SK-N-SH (cell line): Measurements from ENCODE around the gene ZMYND8. TPM values are rescaled to one million over a fixed set of nuclear protein-coding genes. Genes with fewer than 3 reads are reported as not detected.

ENCODE experiments used
- CTCF ChIA-PET: fragments of 300-600, 350-600 bp; formaldehyde crosslinking; extraction: SDS; loops from one replicate; lab custom pipeline; 2021; lab: Yijun Ruan, JAX
- POLR2A ChIA-PET: fragments of 350-600 bp; sonication (Branson Sonifier 250); formaldehyde crosslinking; extraction: SDS; loops from one replicate; lab custom pipeline; 2020; ENCODE audit warnings: antibody characterized with exemption, inconsistent platforms; lab: Yijun Ruan, JAX
- DNase-seq: peaks from one replicate; pipeline ENCODE4 v3.0.0; 2012
- H2AFZ ChIP-seq: fragments of 200-600 bp; sonication (generic); 2 replicates; pipeline ENCODE4 v1.8.1; 2016; ENCODE audit warnings: antibody characterized with exemption, mild to moderate bottlenecking, low read depth
- H3F3A ChIP-seq: fragments of 200-600 bp; sonication (generic); replicated peaks from 2 replicates; pipeline ENCODE3; 2016; ENCODE audit warnings: antibody characterized with exemption, mild to moderate bottlenecking; ENCODE audit not compliant: insufficient read depth
- H3K27ac ChIP-seq, 2 experiments: fragments of 200-500 bp in 1 of 2; fragments of 200-600 bp in 1 of 2; sonication (Bioruptor generic) in 1 of 2; sonication (generic), shearing (Covaris generic) in 1 of 2; 2 replicates each; pipeline versions ENCODE4 v1.5.1 to v1.6.1; 2014 to 2016; ENCODE audit warnings: low read depth in 2 of 2, inconsistent platforms in 1 of 2, low read length in 1 of 2, mild to moderate bottlenecking in 1 of 2, mixed read lengths in 1 of 2
- H3K27me3 ChIP-seq: fragments of 200-600 bp; sonication (generic), shearing (Covaris generic); 2 replicates; pipeline ENCODE4 v1.6.1; 2016; ENCODE audit warnings: mixed run types; ENCODE audit not compliant: insufficient read depth
- H3K36me3 ChIP-seq, 2 experiments: fragments of 200-500 bp in 1 of 2; fragments of 200-600 bp in 1 of 2; sonication (Bioruptor generic) in 1 of 2; sonication (generic) in 1 of 2; replicated peaks in 1 of 2; 2 replicates each; pipeline versions ENCODE3 to v1.5.1; 2014 to 2016; ENCODE audit warnings: low read length in 1 of 2, mild to moderate bottlenecking in 1 of 2; ENCODE audit not compliant: insufficient read depth in 2 of 2, control insufficient read depth in 1 of 2
- H3K4me1 ChIP-seq, 2 experiments: fragments of 200-500 bp in 1 of 2; fragments of 200-600 bp in 1 of 2; sonication (Bioruptor generic) in 1 of 2; sonication (generic), shearing (Covaris generic) in 1 of 2; 2 replicates each; pipeline versions ENCODE4 v1.5.1 to v1.6.1; 2014 to 2016; ENCODE audit warnings: low read depth in 1 of 2, low read length in 1 of 2, mixed run types in 1 of 2; ENCODE audit not compliant: insufficient read depth in 2 of 2, control insufficient read depth in 1 of 2
- H3K4me2 ChIP-seq: fragments of 200-600 bp; sonication (generic), shearing (Covaris generic); 2 replicates; pipeline ENCODE4 v1.6.1; 2017; ENCODE audit warnings: mixed run types
- H3K4me3 ChIP-seq, 2 experiments: fragments of 200-500 bp in 1 of 2; fragments of 200-600 bp in 1 of 2; sonication (Bioruptor generic) in 1 of 2; sonication (generic), shearing (Covaris generic) in 1 of 2; 2 replicates each; pipeline versions ENCODE4 v1.5.1 to v1.8.1; 2014 to 2016; ENCODE audit warnings: low read depth in 2 of 2, inconsistent platforms in 1 of 2, low read length in 1 of 2, mild to moderate bottlenecking in 1 of 2, mixed read lengths in 1 of 2, moderate library complexity in 1 of 2
- H3K79me2 ChIP-seq: fragments of 200-600 bp; sonication (generic); 2 replicates; pipeline ENCODE4 v1.8.1; 2017; ENCODE audit warnings: mild to moderate bottlenecking; ENCODE audit not compliant: insufficient read depth
- H3K9ac ChIP-seq: fragments of 200-600 bp; sonication (generic); 2 replicates; pipeline ENCODE4 v1.6.1; 2017; ENCODE audit warnings: mixed run types
- H3K9me2 ChIP-seq: fragments of 200-600 bp; sonication (generic); 2 replicates; pipeline ENCODE4 v1.6.1; 2017; ENCODE audit warnings: mixed run types
- H3K9me3 ChIP-seq: fragments of 200-600 bp; sonication (generic); 2 replicates; pipeline ENCODE4 v1.6.1; 2017; ENCODE audit warnings: mixed run types, mild to moderate bottlenecking, moderate library complexity
- H4K20me1 ChIP-seq: fragments of 200-600 bp; sonication (generic); 2 replicates; pipeline ENCODE4 v1.6.1; 2017; ENCODE audit warnings: mild to moderate bottlenecking, mixed run types; ENCODE audit not compliant: insufficient read depth
- EP300 ChIP-seq, 2 experiments: IDR thresholded peaks; 2 replicates each; pipeline versions ENCODE4 v1.4.0 to v1.6.1; 2012; ENCODE audit warnings: borderline replicate concordance in 1 of 2, low read depth in 1 of 2, low read length in 1 of 2
- EZH2phosphoT487 ChIP-seq: fragments of 200-600 bp; sonication (generic); IDR thresholded peaks from 2 replicates; pipeline ENCODE4 v1.6.1; 2017; ENCODE audit warnings: low read depth, mixed run types, mild to moderate bottlenecking, antibody characterized with exemption, moderate library complexity, borderline replicate concordance
- IRF3 ChIP-seq: fragments of 150-350 bp; IDR thresholded peaks from 2 replicates; pipeline ENCODE4 v1.6.1; 2016; ENCODE audit warnings: mild to moderate bottlenecking, low read depth, low read length
- MEF2A ChIP-seq: IDR thresholded peaks from 2 replicates; pipeline ENCODE4 v1.4.0; 2012; ENCODE audit warnings: low read depth, borderline replicate concordance
- PBX3 ChIP-seq: IDR thresholded peaks from 2 replicates; pipeline ENCODE4; 2012
- RFX5 ChIP-seq: IDR thresholded peaks from 2 replicates; pipeline ENCODE4 v1.6.1; 2012; ENCODE audit warnings: mild to moderate bottlenecking, improper control_type of control experiment, low read length
- RXRA ChIP-seq: IDR thresholded peaks from 2 replicates; pipeline ENCODE4 v1.4.0; 2012; ENCODE audit warnings: low read depth, mild to moderate bottlenecking, borderline replicate concordance
- SIN3A ChIP-seq: IDR thresholded peaks from 2 replicates; pipeline ENCODE4 v1.6.1; 2012; ENCODE audit warnings: low read depth, mild to moderate bottlenecking, low read length, moderate library complexity, borderline replicate concordance
- SMC3 ChIP-seq: IDR thresholded peaks from 2 replicates; pipeline ENCODE4 v1.6.1; 2012; ENCODE audit warnings: low read depth, low read length, improper control_type of control experiment
- TCF12 ChIP-seq: IDR thresholded peaks from 2 replicates; pipeline ENCODE4 v1.4.0; 2012
- TEAD4 ChIP-seq: IDR thresholded peaks from 2 replicates; pipeline ENCODE4 v1.4.0; 2012; ENCODE audit warnings: mild to moderate bottlenecking, borderline replicate concordance; ENCODE audit not compliant: insufficient read depth
- USF2 ChIP-seq: fragments of 150-350 bp; IDR thresholded peaks from 2 replicates; pipeline ENCODE4 v1.6.1; 2017; ENCODE audit warnings: antibody characterized with exemption, low read length, low read depth, borderline replicate concordance
- WGBS: methylation state at CpG from one replicate; pipeline ENCODE4 v1.1.6; 2017; ENCODE audit warnings: low lambda C conversion rate; 5-methylcytosine and 5-hydroxymethylcytosine counted together
- polyA plus RNA-seq, 3 experiments: library from polyadenylated mRNA; depleted of rRNA; stranded (reverse); fragments of >200 nt; gene quantifications; 2 replicates each; pipeline ENCODE4 v1.2.3, GENCODE V29; 2012

ZMYND8 gene
- polyA plus RNA-seq, 1 of the 3 experiments (the other 2 are of a cell fraction) = 25.3 TPM

GRCh38 chr20:47202733-47203667 lies 153.5 kb downstream of the ZMYND8 start:
- DNase-seq = no peak
- 92% methylated on average over 10 of the region's 10 CpGs for WGBS
- CTCF ChIA-PET = interaction anchor here (0.6 to 16.2 kb wide), 3 partner anchors 69 to 418 kb away, joined by 3 to 323 read pairs (median 4); no protein-coding TSS in a partner anchor
- no peak overlapping the region for H3K27ac ChIP-seq
- no peaks in the 10 kb centered on the region for H3K79me2 ChIP-seq
- peaks cover 5% of the 10 kb centered on the region for H3F3A ChIP-seq
- H3K9me2 ChIP-seq = no peaks in the 10 kb centered on the region
- no peaks in the 10 kb centered on the region for H4K20me1 ChIP-seq
- H2AFZ ChIP-seq = no peak overlapping the region
- H3K4me1 ChIP-seq = peaks cover 0 to 3% of the 10 kb centered on the region in 2 experiments; a peak in 1 of 4 replicates
- H3K4me2 ChIP-seq = no peak overlapping the region
- H3K27me3 ChIP-seq = no peaks in the 10 kb centered on the region
- TF ChIP-seq USF2 (no peak), SIN3A (no peak), MEF2A (no peak), RFX5 (no peak), PBX3 (no peak), EZH2phosphoT487 (no peak), SMC3 (no peak), EP300 (IDR thresholded peaks at IDR 0.05; ENCODE audit: borderline replicate concordance in 1 of 2, low read depth in 1 of 2, low read length in 1 of 2) (no peak), TCF12 (no peak), IRF3 (no peak), TEAD4 (no peak), RXRA (no peak)
- H3K4me3 ChIP-seq = no peak overlapping the region
- H3K9ac ChIP-seq = no peak overlapping the region
- H3K36me3 ChIP-seq = no peaks in the 10 kb centered on the region
- POLR2A ChIA-PET = no interaction called here
- no peaks in the 10 kb centered on the region for H3K9me3 ChIP-seq
